Choroid plexus epithelial cell (primary cell): ENCODE measurements around the gene TBCC.
A peak's percentile ranks its signal among the peaks of the same experiment; 100 is the strongest.

Experiments
- DNase-seq: peaks from one replicate; pipeline ENCODE4 v3.0.0-alpha.2; 2010; ENCODE audit warnings: low read depth
- H3K4me3 ChIP-seq: 2 replicates; pipeline ENCODE4 v1.5.1; 2011; ENCODE audit warnings: low read depth, mild to moderate bottlenecking, control low read depth, low read length, moderate library complexity
- TF ChIP-seq, protein P1 (sequence below): conservative IDR thresholded peaks from 2 replicates; pipeline ENCODE4 v1.5.1; 2011; ENCODE audit warnings: low read depth, mild to moderate bottlenecking, control low read depth, inconsistent platforms, low read length, moderate library complexity

The TBCC gene, protein sequence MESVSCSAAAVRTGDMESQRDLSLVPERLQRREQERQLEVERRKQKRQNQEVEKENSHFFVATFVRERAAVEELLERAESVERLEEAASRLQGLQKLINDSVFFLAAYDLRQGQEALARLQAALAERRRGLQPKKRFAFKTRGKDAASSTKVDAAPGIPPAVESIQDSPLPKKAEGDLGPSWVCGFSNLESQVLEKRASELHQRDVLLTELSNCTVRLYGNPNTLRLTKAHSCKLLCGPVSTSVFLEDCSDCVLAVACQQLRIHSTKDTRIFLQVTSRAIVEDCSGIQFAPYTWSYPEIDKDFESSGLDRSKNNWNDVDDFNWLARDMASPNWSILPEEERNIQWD

DNA sequence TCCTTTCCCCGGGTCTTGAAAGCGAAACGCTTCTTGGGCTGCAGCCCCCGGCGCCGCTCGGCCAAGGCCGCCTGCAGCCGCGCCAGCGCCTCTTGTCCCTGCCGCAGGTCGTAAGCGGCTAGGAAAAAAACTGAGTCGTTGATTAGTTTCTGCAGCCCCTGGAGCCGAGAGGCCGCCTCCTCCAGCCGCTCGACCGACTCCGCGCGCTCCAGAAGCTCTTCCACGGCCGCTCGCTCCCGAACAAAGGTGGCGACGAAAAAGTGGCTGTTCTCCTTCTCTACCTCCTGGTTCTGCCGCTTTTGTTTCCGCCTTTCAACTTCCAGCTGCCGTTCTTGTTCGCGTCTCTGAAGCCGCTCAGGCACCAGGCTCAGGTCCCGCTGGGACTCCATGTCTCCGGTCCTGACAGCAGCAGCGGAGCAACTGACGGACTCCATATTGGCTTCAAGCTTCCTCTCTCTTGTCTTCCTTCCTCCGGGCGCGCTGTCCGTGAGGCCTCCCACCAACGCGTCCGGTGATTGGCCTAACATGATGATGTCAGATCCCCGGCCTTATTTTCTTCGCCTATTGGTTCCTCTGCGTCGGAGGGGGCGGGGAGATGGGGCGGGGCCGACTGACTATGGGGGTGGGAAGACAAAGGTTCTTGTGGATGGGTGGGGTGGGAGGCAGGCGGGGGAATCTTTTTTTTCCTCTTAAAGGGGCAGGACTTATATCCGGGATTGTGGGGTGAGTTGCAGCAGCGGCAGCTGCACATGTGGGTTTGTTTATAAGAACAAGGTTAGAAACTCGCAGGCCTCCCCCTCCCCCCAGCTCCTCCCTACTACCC lies at the start of gene TBCC:
Gene TBCC (minus strand): TSS at position 464 of the 823 bp plus-strand sequence. CDS start 30 bp downstream, at position 434.
- H3K4me3 ChIP-seq: peak within 1 kb of the TSS; percentile 99
- DNase-seq: peak; percentile 99
- TF ChIP-seq, protein P1, sequence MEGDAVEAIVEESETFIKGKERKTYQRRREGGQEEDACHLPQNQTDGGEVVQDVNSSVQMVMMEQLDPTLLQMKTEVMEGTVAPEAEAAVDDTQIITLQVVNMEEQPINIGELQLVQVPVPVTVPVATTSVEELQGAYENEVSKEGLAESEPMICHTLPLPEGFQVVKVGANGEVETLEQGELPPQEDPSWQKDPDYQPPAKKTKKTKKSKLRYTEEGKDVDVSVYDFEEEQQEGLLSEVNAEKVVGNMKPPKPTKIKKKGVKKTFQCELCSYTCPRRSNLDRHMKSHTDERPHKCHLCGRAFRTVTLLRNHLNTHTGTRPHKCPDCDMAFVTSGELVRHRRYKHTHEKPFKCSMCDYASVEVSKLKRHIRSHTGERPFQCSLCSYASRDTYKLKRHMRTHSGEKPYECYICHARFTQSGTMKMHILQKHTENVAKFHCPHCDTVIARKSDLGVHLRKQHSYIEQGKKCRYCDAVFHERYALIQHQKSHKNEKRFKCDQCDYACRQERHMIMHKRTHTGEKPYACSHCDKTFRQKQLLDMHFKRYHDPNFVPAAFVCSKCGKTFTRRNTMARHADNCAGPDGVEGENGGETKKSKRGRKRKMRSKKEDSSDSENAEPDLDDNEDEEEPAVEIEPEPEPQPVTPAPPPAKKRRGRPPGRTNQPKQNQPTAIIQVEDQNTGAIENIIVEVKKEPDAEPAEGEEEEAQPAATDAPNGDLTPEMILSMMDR: no peak

DNA sequence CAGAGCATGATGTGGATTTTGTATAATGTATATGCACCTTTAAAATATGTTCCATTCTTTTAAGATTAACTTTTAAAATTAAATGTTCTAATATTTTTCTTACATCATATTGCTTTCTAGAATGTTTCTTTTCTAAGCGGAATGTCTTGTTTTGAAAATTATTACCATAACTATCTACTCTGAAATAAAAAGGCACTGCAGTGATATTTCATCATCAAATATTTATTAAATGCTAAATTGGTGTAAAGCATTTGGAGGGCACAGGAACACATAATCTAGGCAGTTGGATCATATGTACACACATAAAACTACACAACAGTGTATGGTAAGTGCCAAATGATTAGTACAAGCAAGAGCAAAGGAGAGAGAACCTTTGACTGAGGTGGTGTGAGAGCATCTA lies 49.7 kb upstream of the TBCC start:
- TF ChIP-seq, protein P1: no peak
- no peak for DNase-seq
- no peak overlapping the region for H3K4me3 ChIP-seq

DNA sequence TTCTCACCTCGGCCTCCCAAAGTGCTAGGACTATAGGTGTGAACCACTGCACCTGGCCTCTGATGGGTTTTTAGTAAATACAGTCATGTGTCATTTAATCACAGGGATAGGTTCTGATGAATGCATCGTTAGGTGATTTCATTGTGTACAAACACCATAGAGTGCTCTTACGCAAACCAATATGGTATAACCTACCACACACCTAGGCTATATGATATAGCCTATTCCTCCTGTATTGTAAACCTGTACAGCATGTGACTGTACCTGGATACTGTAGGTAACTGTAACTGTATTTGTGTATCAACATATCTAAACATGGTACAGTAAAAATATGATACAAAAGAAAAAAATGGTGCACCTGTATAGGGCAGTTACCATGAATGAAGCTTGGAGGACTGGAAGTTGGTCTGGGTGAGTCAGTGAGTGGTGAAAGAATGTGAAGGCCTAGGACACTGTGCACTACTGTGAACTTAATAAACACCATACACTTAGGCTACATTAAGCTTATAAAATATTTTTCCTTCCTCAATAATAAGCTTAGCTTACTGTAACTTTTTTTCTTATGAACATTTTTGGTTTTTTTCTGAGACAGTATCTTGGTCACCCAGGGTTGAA lies 45.9 kb upstream of the TBCC start:
- TF ChIP-seq, protein P1: no peak
- peak; percentile 54 for DNase-seq
- no peak overlapping the region for H3K4me3 ChIP-seq

DNA sequence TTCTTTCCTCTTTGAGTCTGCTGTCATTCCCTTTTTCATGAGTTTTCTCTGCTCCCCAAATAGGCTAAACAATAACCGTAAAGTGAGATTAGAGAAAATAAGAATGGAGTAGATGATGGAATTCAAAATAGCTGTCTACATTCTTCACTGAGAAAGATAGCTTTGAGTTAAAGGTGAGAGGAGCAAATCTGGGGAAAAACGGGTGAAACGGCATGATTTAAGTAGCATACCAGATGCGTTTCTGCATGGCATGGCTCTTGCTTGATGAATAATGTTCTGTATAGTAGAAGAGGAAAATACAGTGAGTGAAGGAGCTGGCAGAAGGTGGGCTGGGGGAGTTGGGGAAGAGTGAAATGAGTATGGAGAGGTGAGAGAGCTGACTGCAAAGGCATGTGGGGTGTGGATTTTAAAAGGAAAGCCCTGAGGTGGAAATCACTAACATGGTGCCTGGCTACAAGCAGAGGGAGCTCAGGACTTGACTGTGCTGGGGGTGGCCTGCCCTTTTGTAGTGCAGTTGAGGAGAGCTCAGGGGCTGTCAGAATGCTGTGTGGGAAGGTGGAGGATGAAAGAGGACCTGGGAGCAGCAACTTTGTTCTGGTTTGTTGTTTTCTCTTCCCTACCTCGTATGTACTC lies 44.8 kb upstream of the TBCC start:
- TF ChIP-seq, protein P1: no peak
- H3K4me3 ChIP-seq: no peak overlapping the region
- no peak for DNase-seq

DNA sequence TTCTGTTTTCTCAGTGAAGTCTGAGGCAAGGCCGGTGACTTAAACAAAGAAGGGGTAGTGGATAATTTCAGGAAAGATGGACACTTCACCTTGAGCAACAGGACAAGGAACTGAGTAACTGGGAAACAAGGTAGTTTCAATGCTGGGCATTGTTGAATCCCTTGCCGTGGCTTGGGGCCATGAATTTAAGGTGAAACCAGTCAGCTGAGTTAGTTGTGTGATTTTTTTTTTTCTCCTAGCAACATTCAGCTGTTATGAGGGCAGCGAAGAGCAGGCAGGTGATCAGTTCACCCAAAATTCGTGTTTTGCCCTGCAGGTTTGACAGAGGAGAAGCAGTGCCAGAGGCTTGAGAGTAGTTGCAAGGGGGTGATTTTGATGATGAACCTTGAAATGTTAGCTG lies 42.8 kb upstream of the TBCC start:
- TF ChIP-seq, protein P1: no peak
- no peak for DNase-seq
- H3K4me3 ChIP-seq: no peak overlapping the region

DNA sequence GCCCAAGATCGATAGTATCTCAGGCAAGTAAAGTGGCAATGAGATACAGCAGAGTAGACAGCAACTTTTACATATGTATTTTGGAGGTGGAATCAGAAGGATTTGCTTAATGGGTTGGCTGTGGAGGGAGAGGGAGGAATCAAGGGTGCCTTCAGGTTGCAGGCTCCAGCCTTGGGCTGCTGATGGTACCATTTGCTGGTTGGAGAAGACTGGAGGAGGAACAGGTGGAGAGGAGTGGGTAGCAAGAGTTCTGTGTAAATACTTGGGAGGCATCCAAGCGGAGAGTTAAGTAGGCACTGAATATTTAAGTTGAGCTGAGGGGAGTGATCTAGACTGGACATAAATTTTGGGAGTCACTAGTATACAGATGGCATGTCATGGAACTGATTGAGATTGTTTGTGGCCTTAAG lies 41.2 kb upstream of the TBCC start:
- TF ChIP-seq, protein P1: no peak
- H3K4me3 ChIP-seq: no peak overlapping the region
- DNase-seq: no peak
